MCF 10A (cell line): Measurements from ENCODE around the gene SAMD4B. TPM values are rescaled to one million over a fixed set of nuclear protein-coding genes. Genes with fewer than 3 reads are reported as not detected.
A peak's percentile ranks its signal among the peaks of the same experiment; 100 is the strongest.

Experiments used
- BruUV-seq: library from RNA; stranded (reverse); fragments of 400-500 nt; replicated peaks from 2 replicates; lab custom pipeline; 2021; lab: Mats Ljungman, UMichigan
- CTCF ChIA-PET: fragments of 300-600 bp; sonication (Branson Sonifier 250); formaldehyde crosslinking; extraction: SDS; loops from one replicate; lab custom pipeline; 2021; ENCODE audit warnings: antibody characterized with exemption, inconsistent platforms; lab: Yijun Ruan, JAX
- POLR2A ChIA-PET: fragments of 300-600, 350-650 bp; sonication (Branson Sonifier 250); formaldehyde crosslinking; extraction: SDS; loops from one replicate; lab custom pipeline; 2020; ENCODE audit warnings: antibody characterized with exemption, inconsistent platforms; lab: Yijun Ruan, JAX
- DNase-seq: peaks from one replicate; pipeline ENCODE4 v3.0.0-alpha.2; 2018; ENCODE audit not compliant: unreplicated experiment
- H3K27ac Mint-ChIP-seq: one replicate; pipeline ENCODE4 v1.8.0; 2022; ENCODE audit warnings: mild to moderate bottlenecking, low read depth, mixed read lengths; ENCODE audit not compliant: unreplicated experiment
- H3K27me3 Mint-ChIP-seq: one replicate; pipeline ENCODE4 v1.8.0; 2022; ENCODE audit warnings: mixed read lengths; ENCODE audit not compliant: insufficient read depth, unreplicated experiment
- H3K36me3 Mint-ChIP-seq: one replicate; pipeline ENCODE4 v1.8.0; 2022; ENCODE audit warnings: mild to moderate bottlenecking, moderate library complexity, mixed read lengths; ENCODE audit not compliant: insufficient read depth, unreplicated experiment
- H3K4me1 Mint-ChIP-seq: one replicate; pipeline ENCODE4 v1.8.0; 2022; ENCODE audit warnings: mixed read lengths; ENCODE audit not compliant: insufficient read depth, unreplicated experiment
- H3K4me3 Mint-ChIP-seq: one replicate; pipeline ENCODE4 v1.8.0; 2022; ENCODE audit warnings: mild to moderate bottlenecking, moderate library complexity, mixed read lengths; ENCODE audit not compliant: unreplicated experiment
- H3K9me3 Mint-ChIP-seq: one replicate; pipeline ENCODE4 v1.8.0; 2022; ENCODE audit warnings: mixed read lengths; ENCODE audit not compliant: unreplicated experiment
- intact Hi-C: fragments of 100-400 bp; cut with micrococcal nuclease; formaldehyde crosslinking; loops from 2 replicates; pipeline ENCODE4 v1.14.1; 2022
- total RNA-seq: library from RNA; stranded (reverse); gene quantifications from 2 replicates; pipeline ENCODE4 v1.2.3, GENCODE V29; 2022
- TF ChIP-seq, protein P1 (sequence below): fragments of 200-600 bp; IDR thresholded peaks from one replicate; pipeline ENCODE4 v1.8.0; 2022; ENCODE audit warnings: antibody characterized with exemption, mild to moderate bottlenecking; ENCODE audit not compliant: unreplicated experiment

Gene SAMD4B
- total RNA-seq, 1 experiment from 2014 or later: 65.4 TPM

GRCh38 chr19:39412867-39413271, 70.6 kb downstream of the SAMD4B start:
- peak overlapping the region; percentile 92 for H3K27ac Mint-ChIP-seq
- H3K27me3 Mint-ChIP-seq: no peaks in the 10 kb centered on the region
- peak overlapping the region; percentile 94 for H3K4me3 Mint-ChIP-seq
- TF ChIP-seq, protein P1, sequence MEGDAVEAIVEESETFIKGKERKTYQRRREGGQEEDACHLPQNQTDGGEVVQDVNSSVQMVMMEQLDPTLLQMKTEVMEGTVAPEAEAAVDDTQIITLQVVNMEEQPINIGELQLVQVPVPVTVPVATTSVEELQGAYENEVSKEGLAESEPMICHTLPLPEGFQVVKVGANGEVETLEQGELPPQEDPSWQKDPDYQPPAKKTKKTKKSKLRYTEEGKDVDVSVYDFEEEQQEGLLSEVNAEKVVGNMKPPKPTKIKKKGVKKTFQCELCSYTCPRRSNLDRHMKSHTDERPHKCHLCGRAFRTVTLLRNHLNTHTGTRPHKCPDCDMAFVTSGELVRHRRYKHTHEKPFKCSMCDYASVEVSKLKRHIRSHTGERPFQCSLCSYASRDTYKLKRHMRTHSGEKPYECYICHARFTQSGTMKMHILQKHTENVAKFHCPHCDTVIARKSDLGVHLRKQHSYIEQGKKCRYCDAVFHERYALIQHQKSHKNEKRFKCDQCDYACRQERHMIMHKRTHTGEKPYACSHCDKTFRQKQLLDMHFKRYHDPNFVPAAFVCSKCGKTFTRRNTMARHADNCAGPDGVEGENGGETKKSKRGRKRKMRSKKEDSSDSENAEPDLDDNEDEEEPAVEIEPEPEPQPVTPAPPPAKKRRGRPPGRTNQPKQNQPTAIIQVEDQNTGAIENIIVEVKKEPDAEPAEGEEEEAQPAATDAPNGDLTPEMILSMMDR: no peak
- no TSS peak for BruUV-seq
- intact Hi-C loops: loop anchor here (1.0 to 2.0 kb wide), 4 partner anchors 11 to 300 kb away; no protein-coding TSS in a partner anchor
- H3K36me3 Mint-ChIP-seq: peaks cover 46% of the 10 kb centered on the region
- H3K4me1 Mint-ChIP-seq: peaks cover 26% of the 10 kb centered on the region
- DNase-seq: no peak
- POLR2A ChIA-PET: interaction anchor here (1.1 to 2.2 kb wide), 7 partner anchors 8 to 23 kb away, joined by 4 to 110 read pairs (median 20); partner anchors contain the start of gene RPS16
- CTCF ChIA-PET: interaction anchor here (1.2 to 1.7 kb wide), 2 partner anchors 15 to 19 kb away, joined by 6 read pairs; no protein-coding TSS in a partner anchor
- no peaks in the 10 kb centered on the region for H3K9me3 Mint-ChIP-seq

GRCh38 chr19:39413272-39413910, 71.2 kb downstream of the SAMD4B start:
- no peak for DNase-seq
- no TSS peak for BruUV-seq
- no peaks in the 10 kb centered on the region for H3K9me3 Mint-ChIP-seq
- ChIA-PET CTCF (interaction anchor here (0.5 to 1.5 kb wide), 3 partner anchors 10 to 20 kb away, joined by 3 to 4 read pairs (median 4); no protein-coding TSS in a partner anchor), POLR2A (interaction anchor here (0.6 to 2.1 kb wide), 2 partner anchors 15 to 22 kb away, joined by 3 to 11 read pairs; partner anchors contain the start of gene RPS16)
- TF ChIP-seq, protein P1: no peak
- peak overlapping the region; percentile 94 for H3K4me3 Mint-ChIP-seq
- intact Hi-C loops: loop anchor here (2.0 kb wide), 1 partner anchor 301 kb away; no protein-coding TSS in a partner anchor
- H3K27me3 Mint-ChIP-seq: no peaks in the 10 kb centered on the region
- peaks cover 41% of the 10 kb centered on the region for H3K36me3 Mint-ChIP-seq
- H3K4me1 Mint-ChIP-seq: peaks cover 26% of the 10 kb centered on the region
- peak overlapping the region; percentile 92 for H3K27ac Mint-ChIP-seq

DNA sequence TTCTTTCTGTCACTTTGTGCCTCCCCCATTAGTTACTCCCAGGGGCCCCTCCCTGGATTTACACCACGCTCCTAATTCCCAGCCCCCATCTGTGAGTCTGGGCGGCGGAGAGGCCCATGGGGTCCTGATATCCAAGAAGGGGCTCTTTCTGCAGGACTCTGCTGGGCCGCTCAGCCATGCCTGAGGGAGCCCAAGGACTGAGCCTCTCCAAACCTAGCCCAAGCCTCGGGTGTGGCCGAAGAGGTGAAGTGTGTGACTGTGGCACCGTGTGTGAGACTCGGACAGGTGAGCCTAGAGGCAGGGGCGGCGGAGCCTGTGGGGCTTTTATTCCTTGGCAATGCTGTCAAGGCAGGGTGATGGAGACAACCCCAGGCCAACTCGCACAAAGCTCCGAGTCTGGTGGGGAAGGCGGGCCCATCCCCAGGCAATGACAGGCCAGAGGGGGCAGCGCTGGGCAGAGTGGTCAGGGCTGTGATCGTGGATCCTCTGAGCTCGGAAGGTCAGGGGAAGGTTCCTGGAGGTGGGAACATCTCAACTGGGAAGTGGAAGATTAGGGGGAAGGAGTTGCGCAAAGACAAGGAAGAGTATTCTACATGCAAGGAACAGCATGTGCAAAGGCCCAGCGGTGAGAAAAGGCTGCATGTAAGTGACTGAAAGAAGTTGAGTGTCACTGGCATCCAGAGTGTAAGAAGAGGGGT, 71.8 kb downstream of the SAMD4B start:
- CTCF ChIA-PET: interaction anchor here (0.5 to 1.5 kb wide), 4 partner anchors 10 to 21 kb away, joined by 3 to 4 read pairs (median 4); no protein-coding TSS in a partner anchor
- Mint-ChIP-seq H3K4me3 (peak overlapping the region; percentile 94), H3K36me3 (peaks cover 34% of the 10 kb centered on the region), H3K27me3 (no peaks in the 10 kb centered on the region), H3K4me1 (peaks cover 26% of the 10 kb centered on the region), H3K27ac (peak overlapping the region; percentile 5), H3K9me3 (no peaks in the 10 kb centered on the region)
- POLR2A ChIA-PET: interaction anchor here (0.6 to 2.1 kb wide), 3 partner anchors 16 to 71 kb away, joined by 3 to 11 read pairs (median 4); partner anchors contain the start of gene RPS16
- no peak for DNase-seq
- intact Hi-C loops: loop anchor here (2.0 kb wide), 1 partner anchor 301 kb away; no protein-coding TSS in a partner anchor
- no TSS peak for BruUV-seq
- TF ChIP-seq, protein P1: no peak
